Measurements from ENCODE around the gene GTPBP6.
"Not testable (repeated sequence)": the region's sequence is repeated elsewhere in the genome, so short reads cannot be mapped to it uniquely, and the experiment has no call there.

The GTPBP6 gene

DNA sequence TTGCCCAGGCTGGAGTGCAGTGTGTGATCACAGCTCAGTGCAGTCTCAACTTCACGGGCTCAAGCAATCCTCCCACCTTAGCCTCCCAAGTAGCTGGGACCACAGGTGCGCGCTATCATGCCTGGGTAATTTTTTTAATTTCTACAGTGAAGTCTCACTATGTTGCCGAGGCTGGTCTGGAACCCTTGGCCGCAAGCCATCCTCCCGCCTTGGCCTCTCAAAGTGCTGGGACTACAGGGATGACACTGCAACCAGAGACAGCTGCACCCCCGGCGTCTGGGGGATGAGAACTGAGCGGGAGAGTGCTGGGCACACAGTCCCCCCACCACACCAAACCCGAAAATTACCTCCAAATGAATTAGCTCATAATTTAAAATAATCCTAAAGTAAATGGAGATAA, 33.1 kb upstream of the GTPBP6 start:
- no peak for DNase-seq

DNA sequence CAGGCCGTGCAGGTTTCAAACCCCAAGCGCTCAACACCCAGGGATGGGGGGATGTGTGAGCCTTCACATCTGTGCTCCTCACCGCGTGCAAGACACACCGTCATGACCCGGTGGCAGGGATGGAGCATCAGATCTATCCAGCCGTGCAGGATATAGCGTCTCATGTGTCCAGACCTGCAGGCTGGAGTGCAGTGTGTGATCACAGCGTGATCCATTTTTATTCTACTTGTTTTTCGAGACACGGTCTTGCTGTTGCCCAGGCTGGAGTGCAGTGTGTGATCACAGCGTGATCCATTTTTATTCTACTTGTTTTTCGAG, 32.7 kb upstream of the GTPBP6 start:
- not testable (repeated sequence) for DNase-seq

DNA sequence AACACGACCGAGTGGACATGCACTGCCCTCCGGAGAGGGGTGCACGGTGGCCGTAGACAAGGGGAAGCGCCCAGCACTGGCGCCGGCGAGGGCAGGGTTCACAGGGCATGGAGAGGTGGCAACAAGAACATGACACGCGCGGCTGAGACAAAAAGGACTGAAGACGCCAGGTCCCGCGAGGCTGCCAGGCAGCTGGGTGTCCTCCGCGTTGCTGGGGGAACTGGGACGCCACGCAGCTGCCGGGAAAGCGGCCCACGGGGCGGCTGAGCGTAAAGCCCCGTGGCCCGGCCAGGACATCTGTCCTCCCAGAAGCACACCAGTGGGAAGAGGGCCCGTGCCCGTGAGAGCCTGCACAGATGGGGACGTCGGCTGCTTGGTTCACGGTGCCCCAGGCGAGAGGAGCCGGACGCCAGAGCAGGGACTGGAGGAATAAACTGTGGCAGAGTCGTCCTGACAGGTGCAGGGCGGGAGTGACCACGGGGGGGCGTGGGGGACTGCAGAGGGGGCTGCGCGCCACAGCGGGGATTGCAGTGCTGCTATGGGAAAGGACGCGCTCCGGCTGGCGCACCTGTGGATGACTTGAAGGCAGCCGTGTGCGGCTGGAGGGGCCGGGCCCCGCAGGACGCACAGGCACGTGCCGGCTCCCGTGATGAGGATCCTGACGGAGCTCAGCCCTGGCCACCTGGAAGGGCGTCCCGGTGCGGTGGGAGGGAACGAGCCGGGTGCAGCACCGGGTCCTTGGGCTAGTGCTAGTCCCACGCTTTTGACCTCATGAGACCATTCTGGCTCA, 32.1 kb upstream of the GTPBP6 start:
- no peak for DNase-seq

DNA sequence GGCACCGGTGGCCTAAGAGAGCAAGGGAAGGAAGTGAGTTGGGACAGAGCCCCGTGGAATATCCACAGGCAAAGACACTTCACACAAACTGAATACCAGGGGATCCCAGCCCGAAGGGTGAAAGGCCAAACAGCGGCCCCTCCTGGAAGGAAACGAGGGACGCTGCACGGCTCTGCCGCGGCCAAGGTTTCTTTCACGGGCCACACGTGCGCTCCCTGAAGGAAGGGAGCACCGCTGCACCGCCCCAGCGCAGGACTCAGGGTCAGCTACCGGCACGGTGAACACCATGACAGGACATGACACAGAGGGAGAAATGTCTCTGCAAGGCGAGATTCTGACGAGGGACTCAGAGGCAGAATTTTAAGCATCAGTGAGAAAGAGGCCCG, 31.5 kb upstream of the GTPBP6 start:
- no peak for DNase-seq

DNA sequence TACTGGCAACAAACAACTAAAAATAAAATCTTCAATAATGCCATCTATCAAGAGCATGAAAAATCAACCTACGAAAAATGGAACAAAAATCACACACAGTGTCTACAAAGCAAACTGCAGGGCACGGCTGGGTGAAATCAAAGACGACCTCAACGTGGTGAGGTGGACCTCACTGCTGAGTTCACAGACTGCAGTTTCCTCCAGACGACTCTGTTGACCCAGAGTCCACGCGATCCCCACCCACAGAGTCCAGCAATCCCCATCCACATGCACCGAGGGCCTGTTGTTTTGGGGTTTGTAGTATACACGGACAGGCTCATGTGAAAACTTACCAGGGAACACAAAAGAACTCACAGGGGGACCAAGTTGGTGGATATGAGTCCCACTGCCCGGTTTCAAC, 31.1 kb upstream of the GTPBP6 start:
- no peak for DNase-seq

GRCh38 chrX:349196-349595, 30.6 kb upstream of the GTPBP6 start:
- no peak for DNase-seq

- DNase-seq: no peak
Observed at GRCh38 chrX:348461-349117, 30.0 kb upstream of the GTPBP6 start.

DNA sequence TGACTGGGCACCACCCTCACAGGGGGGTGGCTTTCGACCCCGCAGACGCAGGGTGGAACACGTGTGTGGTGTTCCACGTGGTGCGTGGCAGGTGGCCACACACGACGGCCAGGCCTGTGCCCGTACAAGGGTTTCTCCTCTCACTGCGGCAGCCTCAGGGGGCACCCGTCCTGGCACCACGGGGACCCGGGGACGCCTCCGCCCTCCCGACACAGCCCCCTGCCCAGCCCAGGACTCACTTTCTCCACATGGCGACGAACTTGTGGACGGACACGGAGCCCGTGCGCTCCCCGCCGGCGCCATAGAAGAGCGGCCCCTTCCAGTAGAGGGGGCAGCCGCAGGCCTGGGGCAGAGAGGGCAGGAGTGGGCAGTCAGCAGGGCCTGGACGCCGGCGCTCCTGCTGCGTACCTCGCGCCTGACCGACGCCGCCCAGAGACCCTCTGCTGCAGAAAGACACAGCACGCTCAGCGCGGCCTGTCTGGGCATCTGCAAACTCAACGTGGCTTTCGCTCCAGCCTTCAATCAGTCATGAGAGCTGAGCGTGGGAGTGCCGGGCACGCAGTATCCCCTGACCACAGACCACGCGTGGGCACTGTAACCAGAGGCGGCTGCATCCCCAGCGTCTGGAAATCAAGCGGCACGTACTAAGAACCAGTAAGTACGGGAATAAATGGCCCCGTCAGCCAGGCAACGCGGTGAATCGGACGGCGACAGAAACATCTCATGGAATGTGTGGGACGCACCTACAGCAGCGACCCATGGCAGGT, 28.9 kb upstream of the GTPBP6 start:
- DNase-seq: no peak

GRCh38 chrX:346034-346813, 27.6 kb upstream of the GTPBP6 start:
- no peak for DNase-seq

DNA sequence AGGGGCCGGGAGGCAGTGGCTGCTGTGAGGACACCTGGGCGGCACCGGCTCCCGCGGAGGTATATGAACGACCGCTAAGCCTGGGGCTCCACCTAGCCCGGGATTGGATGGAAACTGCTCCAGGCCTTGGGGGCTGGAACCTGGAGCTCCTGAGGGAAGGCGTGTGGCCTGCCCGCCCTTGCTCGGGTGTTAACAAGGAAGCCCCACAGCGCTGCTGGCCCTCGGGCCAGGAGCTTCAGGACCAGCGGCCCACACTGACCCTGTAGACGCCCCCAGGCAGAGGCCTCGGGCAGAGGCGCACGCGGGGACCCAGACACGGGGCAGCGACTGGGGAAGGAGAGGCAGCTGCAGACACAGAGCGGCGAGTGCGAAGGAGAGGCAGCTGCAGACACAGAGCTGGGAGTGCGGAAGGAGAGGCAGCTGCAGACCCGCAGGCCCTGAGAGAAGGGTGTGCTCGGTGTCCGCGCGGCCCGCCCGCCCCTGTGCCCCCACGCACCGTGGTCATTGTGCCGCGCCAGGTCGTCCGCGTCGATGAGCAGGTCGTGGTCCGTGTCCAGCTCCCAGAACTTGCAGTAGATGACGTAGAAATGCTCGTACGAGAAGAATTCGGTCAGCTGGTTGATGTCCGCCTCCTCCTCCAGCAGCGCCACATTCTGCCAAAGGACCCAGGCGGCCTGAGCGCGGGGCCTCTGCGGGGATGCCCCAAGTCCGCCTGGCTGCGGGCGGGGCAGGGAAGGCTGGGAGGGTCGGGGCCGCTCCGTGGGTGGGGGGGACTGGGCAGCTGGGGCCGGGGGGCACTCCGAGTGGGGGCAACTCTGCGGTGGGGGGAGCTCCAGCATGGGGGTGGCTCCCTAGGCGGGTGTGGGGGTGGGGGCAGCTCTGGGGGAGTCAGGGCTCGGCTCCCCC, 26.7 kb upstream of the GTPBP6 start:
- DNase-seq: no peak

DNA sequence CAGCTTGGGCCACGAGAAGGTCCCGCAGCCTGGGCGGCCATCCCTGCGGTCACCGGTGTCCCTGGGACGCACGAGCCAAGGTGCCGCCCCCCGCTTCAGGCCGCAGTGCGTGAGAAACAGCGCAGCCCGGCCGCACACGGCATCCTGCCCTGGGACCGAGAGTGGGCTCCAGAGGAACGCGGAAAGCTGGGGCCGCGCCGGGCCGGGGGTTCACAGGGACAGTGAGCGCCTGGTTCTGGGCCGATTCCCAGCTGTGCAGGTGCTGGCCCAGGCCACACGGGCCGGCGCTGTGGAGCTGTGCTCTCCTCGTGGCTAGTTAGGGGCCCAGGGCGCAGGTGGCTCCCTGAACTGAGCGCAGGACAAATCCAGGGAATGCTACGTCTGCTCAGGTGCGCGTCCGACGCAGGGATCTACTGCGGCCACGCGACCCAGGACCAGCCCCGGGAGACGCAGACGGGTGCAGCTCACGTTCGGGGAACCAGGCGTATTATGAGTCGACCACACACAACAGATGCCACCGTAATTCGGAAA, 25.8 kb upstream of the GTPBP6 start:
- DNase-seq: no peak

DNA sequence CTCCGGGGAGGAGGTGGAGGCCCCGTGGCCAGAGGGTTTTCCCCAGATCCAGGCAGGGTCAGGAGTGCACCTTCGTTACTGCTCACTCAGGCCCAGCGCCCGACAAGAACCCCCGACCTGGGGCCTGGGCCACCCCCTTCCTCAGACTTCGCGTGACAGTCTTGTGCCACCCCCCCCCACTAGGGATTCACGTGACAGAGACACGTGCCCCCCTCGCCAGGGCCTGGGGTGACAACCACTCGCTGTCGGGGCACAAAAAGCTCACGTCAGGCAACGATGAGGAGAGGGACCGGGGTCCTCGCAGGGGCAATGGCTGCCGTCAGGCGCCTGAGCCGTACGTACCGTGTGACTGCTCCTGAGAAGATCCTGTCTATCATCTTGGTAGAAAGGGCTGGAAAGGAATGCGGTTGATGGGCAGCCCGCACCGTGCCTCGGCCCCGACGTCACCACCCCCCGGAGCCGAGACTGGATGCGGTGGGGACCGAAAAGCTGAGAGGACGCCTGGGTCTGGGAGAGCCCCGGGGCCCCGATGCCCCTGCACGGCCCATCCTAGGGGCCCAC, 23.0 kb upstream of the GTPBP6 start:
- DNase-seq: no peak

GRCh38 chrX:340641-341423, 22.2 kb upstream of the GTPBP6 start:
- no peak for DNase-seq

- DNase-seq: no peak
Observed at GRCh38 chrX:340121-340520, 21.5 kb upstream of the GTPBP6 start.

GRCh38 chrX:338836-339400, 20.3 kb upstream of the GTPBP6 start:
- DNase-seq: no peak

DNA sequence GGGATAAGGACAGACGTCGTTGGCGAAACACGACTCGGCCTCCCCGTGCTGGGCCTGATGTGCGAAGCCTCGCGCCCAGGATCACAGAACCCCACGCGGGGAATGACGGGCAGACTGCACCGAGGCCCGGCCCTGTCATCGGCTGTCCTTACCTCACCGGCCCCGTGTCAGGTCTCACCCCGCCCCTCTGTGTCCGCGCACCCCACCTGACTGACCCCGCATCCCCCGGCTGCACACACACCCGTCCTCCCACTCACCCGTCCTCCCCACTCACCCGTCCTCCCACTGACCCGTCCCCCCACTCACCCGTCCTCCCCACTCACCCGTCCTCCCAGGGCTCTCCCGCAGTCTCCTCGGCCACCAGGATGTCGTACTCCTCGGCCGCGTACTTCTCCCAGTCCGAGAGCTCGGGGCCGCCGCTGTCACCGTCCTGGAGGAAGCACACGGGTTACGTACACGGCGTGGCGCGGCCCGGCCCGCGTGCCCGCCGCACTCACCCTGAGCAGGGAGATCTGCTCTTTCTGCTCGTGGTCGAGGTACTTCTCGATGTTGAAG, 19.8 kb upstream of the GTPBP6 start:
- DNase-seq: no peak

GRCh38 chrX:337331-337831, 18.8 kb upstream of the GTPBP6 start:
- DNase-seq: no peak

DNA sequence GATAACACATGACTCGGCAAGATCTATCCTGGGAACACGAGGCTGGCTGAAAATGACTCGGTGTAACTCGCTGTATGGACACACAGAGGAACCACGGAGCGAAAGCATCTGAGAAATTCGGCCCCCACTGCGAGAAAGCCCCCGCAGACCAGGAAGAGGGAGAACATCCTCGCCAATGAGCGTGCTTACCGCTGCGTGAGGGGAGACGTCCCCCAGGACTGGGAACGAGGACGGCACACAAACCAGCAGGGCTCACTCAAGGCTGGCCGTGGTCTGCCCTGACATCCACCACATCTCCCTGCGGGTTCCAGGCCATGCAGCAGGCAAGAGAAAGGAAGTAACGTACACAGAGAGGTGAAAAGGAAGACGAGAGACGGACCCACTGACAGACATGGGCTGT, 17.6 kb upstream of the GTPBP6 start:
- DNase-seq: no peak

DNA sequence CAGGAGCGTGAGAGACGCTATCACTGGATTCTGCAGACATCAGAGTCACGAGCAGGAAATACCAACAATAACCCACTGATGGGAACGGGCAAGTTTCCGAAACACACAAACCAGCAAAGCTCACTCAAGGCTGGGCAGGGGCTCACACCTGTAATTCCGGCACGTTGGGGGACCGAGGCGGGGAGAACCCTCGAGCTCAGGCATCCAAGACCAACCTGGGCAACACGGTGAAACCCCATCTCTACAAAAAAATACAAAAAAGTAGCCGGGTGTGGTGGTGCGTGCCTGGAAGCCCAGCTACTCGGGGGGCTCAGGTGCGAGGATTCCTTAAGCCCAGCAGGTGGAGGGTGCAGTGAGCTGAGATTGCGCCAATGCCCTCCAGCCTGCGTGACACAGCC, 17.2 kb upstream of the GTPBP6 start:
- DNase-seq: no peak

Measured in activated CD4-positive, alpha-beta T cell treated with anti-CD3 and anti-CD28 coated beads, Interleukin-2, Interleukin-6, amounts not matched to agents 100 ng/mL and 50 ng/mL, durations not matched to agents 16 hours and 8 hours (primary cell).